ENCODE measurements around the gene SLC37A2. TPM values are rescaled to one million over a fixed set of nuclear protein-coding genes. Genes with fewer than 3 reads are reported as not detected.

The SLC37A2 gene
- total RNA-seq, 1 donor from 2014 or later, result 1.3 TPM

DNA sequence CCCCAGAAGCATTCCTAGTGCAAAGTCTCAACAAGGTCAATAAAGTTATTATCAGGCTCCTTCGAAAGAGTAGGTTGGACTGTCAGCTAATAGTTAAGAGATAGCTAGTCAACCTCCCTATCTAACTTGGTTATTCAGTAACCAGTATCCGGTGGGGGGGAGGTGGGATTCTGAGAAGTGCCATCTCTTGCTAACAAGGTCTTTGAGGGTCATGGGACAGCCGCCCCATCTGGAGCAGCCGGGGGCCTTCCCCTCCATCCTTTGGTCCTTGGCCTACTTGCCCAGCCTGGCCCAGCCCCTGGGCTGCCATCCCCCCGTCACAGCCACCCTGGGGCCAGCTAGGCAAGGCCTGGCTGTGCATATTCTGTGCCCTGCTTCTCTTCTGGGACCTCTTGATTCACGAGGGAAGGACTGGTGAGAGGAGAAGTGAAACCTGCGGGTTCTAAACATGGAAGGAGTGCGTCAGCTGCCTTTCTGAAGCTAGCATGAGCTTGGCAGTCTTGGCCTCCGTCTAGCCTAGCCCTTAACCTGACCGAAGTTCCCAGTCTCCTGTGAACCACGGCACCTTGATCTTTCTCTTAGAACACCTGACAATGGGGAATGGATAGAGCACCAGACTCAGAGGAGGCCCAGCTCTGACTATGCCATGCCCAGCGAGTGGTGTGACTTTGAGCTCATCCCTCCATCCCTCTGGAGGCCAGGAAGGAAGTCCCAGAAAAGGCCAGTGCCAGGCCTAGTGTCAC is 9.3 kb downstream of the SLC37A2 start:
- Histone ChIP-seq H3K4me1 (ENCODE audit: insufficient read depth, low read length) (peaks cover 27% of the 10 kb centered on the region), H2AFZ (ENCODE audit: low read depth, low read length) (no peak overlapping the region), H3K4me2 (ENCODE audit: low read length) (no peak overlapping the region), H3K36me3 (ENCODE audit: insufficient read depth, low read length) (no peaks in the 10 kb centered on the region), H3K4me3 (ENCODE audit: insufficient read depth, low read depth, low read length) (no peak overlapping the region), H3K9me3 (ENCODE audit: insufficient read depth, low read depth, low read length) (no peaks in the 10 kb centered on the region), H4K20me1 (ENCODE audit: insufficient read depth, low read length) (no peaks in the 10 kb centered on the region), H3K9ac (ENCODE audit: low read length) (no peak overlapping the region), H3K79me2 (ENCODE audit: insufficient read depth, low read length) (no peaks in the 10 kb centered on the region), H3K27me3 (ENCODE audit: insufficient read depth, low read length) (no peaks in the 10 kb centered on the region), H3K27ac (ENCODE audit: low read depth, low read length) (no peak overlapping the region)
- H3K36me3 Mint-ChIP-seq (ENCODE audit: low read depth, unreplicated experiment), result no peaks in the 10 kb centered on the region
- H3K4me3 Mint-ChIP-seq (ENCODE audit: unreplicated experiment), result no peak overlapping the region
- TF ChIP-seq CTCF (IDR thresholded peaks at IDR 0.05; ENCODE audit: insufficient read depth, low read depth, low read length), result no peak
- no peak for TF ChIP-seq EZH2 (IDR thresholded peaks at IDR 0.05; ENCODE audit: insufficient read depth, low read length)
- FAIRE-seq (no peak), DNase-seq (ENCODE audit: low read depth) (no peak)
- no peaks in the 10 kb centered on the region for H3K9me3 Mint-ChIP-seq (ENCODE audit: unreplicated experiment)
- H3K4me1 Mint-ChIP-seq (ENCODE audit: low read depth, unreplicated experiment), result peaks cover 30% of the 10 kb centered on the region
- peaks cover 29% of the 10 kb centered on the region for H3K27me3 Mint-ChIP-seq (ENCODE audit: low read depth, unreplicated experiment)
- no peak overlapping the region for H3K27ac Mint-ChIP-seq (ENCODE audit: unreplicated experiment)

DNA sequence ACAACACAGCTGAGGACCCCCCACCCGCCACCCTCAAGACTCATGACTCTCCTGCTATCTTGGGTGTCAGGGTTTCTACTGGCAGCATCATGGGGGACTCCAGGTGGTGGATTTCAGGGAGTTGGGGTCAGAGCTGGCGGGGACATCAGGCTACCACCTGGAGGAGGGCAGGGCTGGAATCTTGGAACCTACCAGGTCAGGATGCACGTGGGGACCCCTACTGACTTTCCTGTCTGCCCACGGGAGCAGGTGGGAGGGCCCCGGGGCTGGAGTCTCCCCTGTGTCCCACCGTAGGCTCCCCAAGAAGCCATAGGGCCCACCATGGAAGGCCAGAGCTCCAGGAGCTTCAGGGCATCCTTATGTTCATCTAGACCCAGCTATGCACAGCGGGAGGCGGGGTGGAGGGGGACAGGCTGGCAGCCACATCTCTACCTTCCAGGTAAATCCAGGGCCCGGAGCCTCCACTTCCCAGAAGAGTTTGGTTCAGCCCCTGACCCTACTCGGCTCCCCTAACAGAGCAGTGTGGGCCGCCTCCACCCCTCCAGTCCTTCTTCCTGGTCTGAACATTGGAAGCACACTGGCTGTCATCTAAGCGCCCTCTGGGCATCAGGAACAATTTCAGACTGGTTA is 10.0 kb downstream of the SLC37A2 start:
- Mint-ChIP-seq H3K4me1 (ENCODE audit: low read depth, unreplicated experiment) (peaks cover 30% of the 10 kb centered on the region), H3K36me3 (ENCODE audit: low read depth, unreplicated experiment) (no peaks in the 10 kb centered on the region), H3K27ac (ENCODE audit: unreplicated experiment) (no peak overlapping the region), H3K9me3 (ENCODE audit: unreplicated experiment) (no peaks in the 10 kb centered on the region), H3K27me3 (ENCODE audit: low read depth, unreplicated experiment) (peaks cover 35% of the 10 kb centered on the region), H3K4me3 (ENCODE audit: unreplicated experiment) (no peak overlapping the region)
- H3K27ac ChIP-seq (ENCODE audit: low read depth, low read length), result no peak overlapping the region
- no peak overlapping the region for H3K9ac ChIP-seq (ENCODE audit: low read length)
- DNase-seq (ENCODE audit: low read depth) (no peak), FAIRE-seq (no peak)
- H3K4me2 ChIP-seq (ENCODE audit: low read length), result no peak overlapping the region
- H3K4me3 ChIP-seq (ENCODE audit: insufficient read depth, low read depth, low read length), result no peak overlapping the region
- no peaks in the 10 kb centered on the region for H3K36me3 ChIP-seq (ENCODE audit: insufficient read depth, low read length)
- TF ChIP-seq CTCF (IDR thresholded peaks at IDR 0.05; ENCODE audit: insufficient read depth, low read depth, low read length), result no peak
- TF ChIP-seq EZH2 (IDR thresholded peaks at IDR 0.05; ENCODE audit: insufficient read depth, low read length), result no peak
- no peaks in the 10 kb centered on the region for H3K9me3 ChIP-seq (ENCODE audit: insufficient read depth, low read depth, low read length)
- H3K4me1 ChIP-seq (ENCODE audit: insufficient read depth, low read length), result peaks cover 27% of the 10 kb centered on the region
- no peaks in the 10 kb centered on the region for H3K27me3 ChIP-seq (ENCODE audit: insufficient read depth, low read length)
- no peak overlapping the region for H2AFZ ChIP-seq (ENCODE audit: low read depth, low read length)
- no peaks in the 10 kb centered on the region for H4K20me1 ChIP-seq (ENCODE audit: insufficient read depth, low read length)
- no peaks in the 10 kb centered on the region for H3K79me2 ChIP-seq (ENCODE audit: insufficient read depth, low read length)
